Measurements from ENCODE around the gene RASAL2. TPM values are rescaled to one million over a fixed set of nuclear protein-coding genes. Genes with fewer than 3 reads are reported as not detected.

RASAL2 gene
- total and polyA plus RNA-seq, 2 of the 4 experiments (the other 2 are of a cell fraction): 13.1 to 20.6 TPM

GRCh38 chr1:178502330-178502714 is 408.4 kb downstream of the RASAL2 start (continued):
- TF ChIP-seq NFE2L2 (IDR thresholded peaks at IDR 0.05; ENCODE audit: low read depth, low read length) (no peak), MXI1 (IDR thresholded peaks at IDR 0.05; ENCODE audit: borderline replicate concordance, low read depth, low read length) (no peak), CEBPB (IDR thresholded peaks at IDR 0.05; ENCODE audit: low read depth, low read length) (no peak), FOS (IDR thresholded peaks at IDR 0.05; ENCODE audit: low read depth, low read length) (no peak)

- in situ Hi-C loops (cut with MboI; ENCODE audit: low sequenced_read_pairs) (loop anchor here (10.0 kb wide), 1 partner anchor 198 kb away; no protein-coding TSS in a partner anchor), intact Hi-C loops (cut with micrococcal nuclease) (loop anchor here (5.0 to 10.0 kb wide), 2 partner anchors 191 to 478 kb away; no protein-coding TSS in a partner anchor), dilution Hi-C loops (cut with HindIII; ENCODE audit: low sequenced_read_pairs, unreplicated experiment) (no loop called here)
- CTCF ChIA-PET: interaction anchor here (1.6 to 1.9 kb wide), 2 partner anchors 194 to 203 kb away, joined by 6 to 14 read pairs; no protein-coding TSS in a partner anchor
- Histone ChIP-seq H4K5ac (ENCODE audit: low read depth, low read length) (no peak overlapping the region), H3K9me3 (ENCODE audit: control insufficient read depth, insufficient read depth, low read length) (no peaks in the 10 kb centered on the region), H4K91ac (ENCODE audit: insufficient read depth, low read depth, low read length) (no peak overlapping the region), H3K4me1 (ENCODE audit: control insufficient read depth, insufficient read depth, low read length) (no peaks in the 10 kb centered on the region), H2BK5ac (ENCODE audit: low read depth, low read length, poor library complexity, severe bottlenecking) (no peak overlapping the region), H2BK15ac (ENCODE audit: low read depth, low read length) (no peak overlapping the region), H2AFZ (replicated peaks; ENCODE audit: low read length, poor library complexity) (no peak overlapping the region), H2BK120ac (ENCODE audit: low read depth, low read length) (no peak overlapping the region), H2AK9ac (replicated peaks; ENCODE audit: low read depth, low read length, poor library complexity) (no peak overlapping the region), H3K36me3 (ENCODE audit: control insufficient read depth, insufficient read depth, low read length) (no peaks in the 10 kb centered on the region), H3K14ac (replicated peaks; ENCODE audit: low read depth, low read length) (no peak overlapping the region), H4K8ac (ENCODE audit: low read depth in 2 of 2, low read length in 2 of 2) (no peak overlapping the region), H4K20me1 (ENCODE audit: insufficient read depth, low read length) (no peaks in the 10 kb centered on the region), H3K4me3 (ENCODE audit: insufficient read depth, low read depth, low read length) (no peak overlapping the region), H3K9me1 (ENCODE audit: insufficient read depth, low read length) (peaks cover 4% of the 10 kb centered on the region; the same call in 1 of the 2 replicates), H3K9ac (ENCODE audit: low read depth, low read length) (no peak overlapping the region), H3K23ac (ENCODE audit: low read depth, low read length) (no peak overlapping the region), H3K56ac (ENCODE audit: extremely low read depth, insufficient read depth, low read length) (no peak overlapping the region), H3K27me3 (ENCODE audit: control insufficient read depth, insufficient read depth, low read length) (peaks cover 5% of the 10 kb centered on the region; the same call in 1 of the 2 replicates), H3K4ac (ENCODE audit: low read depth, low read length) (no peak overlapping the region), H3K4me2 (ENCODE audit: low read depth, low read length) (no peak overlapping the region), H3K18ac (ENCODE audit: low read depth, low read length) (no peak overlapping the region), H3K27ac (ENCODE audit: insufficient read depth, low read length) (no peak overlapping the region), H3K79me1 (ENCODE audit: low read depth in 1 of 2, low read length in 2 of 2) (no peaks in the 10 kb centered on the region), H2BK20ac (ENCODE audit: low read depth, low read length) (no peak overlapping the region), H2AK5ac (ENCODE audit: low read depth, low read length) (no peak overlapping the region)
- DNase-seq (no peak), ATAC-seq (ENCODE audit: low read depth) (no peak)
- TF ChIP-seq MXI1 (IDR thresholded peaks at IDR 0.05; ENCODE audit: borderline replicate concordance, low read depth, low read length) (no peak), RFX5 (IDR thresholded peaks at IDR 0.05; ENCODE audit: low read depth, low read length) (no peak), ELK1 (IDR thresholded peaks at IDR 0.05; ENCODE audit: borderline replicate concordance, low read depth, low read length) (no peak), RAD21 (IDR thresholded peaks at IDR 0.05; ENCODE audit: low read length) (no peak), NFE2L2 (IDR thresholded peaks at IDR 0.05; ENCODE audit: low read depth, low read length) (no peak), POLR2A (IDR thresholded peaks at IDR 0.05; ENCODE audit: low read depth, low read length) (no peak), FOS (IDR thresholded peaks at IDR 0.05; ENCODE audit: low read depth, low read length) (no peak), MAFK (IDR thresholded peaks at IDR 0.05; ENCODE audit: low read depth, low read length) (no peak), MAZ (IDR thresholded peaks at IDR 0.05; ENCODE audit: borderline replicate concordance, low read depth, low read length) (no peak), RCOR1 (IDR thresholded peaks at IDR 0.05; ENCODE audit: insufficient replicate concordance, low read length) (no peak)
- TF ChIP-seq, protein P1, sequence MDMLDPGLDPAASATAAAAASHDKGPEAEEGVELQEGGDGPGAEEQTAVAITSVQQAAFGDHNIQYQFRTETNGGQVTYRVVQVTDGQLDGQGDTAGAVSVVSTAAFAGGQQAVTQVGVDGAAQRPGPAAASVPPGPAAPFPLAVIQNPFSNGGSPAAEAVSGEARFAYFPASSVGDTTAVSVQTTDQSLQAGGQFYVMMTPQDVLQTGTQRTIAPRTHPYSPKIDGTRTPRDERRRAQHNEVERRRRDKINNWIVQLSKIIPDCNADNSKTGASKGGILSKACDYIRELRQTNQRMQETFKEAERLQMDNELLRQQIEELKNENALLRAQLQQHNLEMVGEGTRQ (IDR thresholded peaks at IDR 0.05; ENCODE audit: low read depth, low read length): no peak
- no TSS peak for BruUV-seq (replicated peaks)
- POLR2A ChIA-PET (ENCODE audit: unreplicated experiment): no interaction called here
- WGBS, 2 experiments (ENCODE audit: extremely low coverage in 2 of 2, insufficient read length in 1 of 2): no CpG with 5 or more reads among the region's 5 CpGs
Measured at GRCh38 chr1:178502856-178503255, 409.0 kb downstream of the RASAL2 start.
